Erythroblast (primary cell): ENCODE measurements around the gene SCUBE1.

Source experiments
- GATA1 ChIP-seq: IDR thresholded peaks from 2 replicates; pipeline ENCODE4 v1.6.1; 2011; ENCODE audit warnings: low read depth, mild to moderate bottlenecking, control low read depth, low read length, moderate library complexity
- POLR2A ChIP-seq: IDR thresholded peaks from 2 replicates; pipeline ENCODE4 v1.6.1; 2011; ENCODE audit warnings: mild to moderate bottlenecking, low read length

DNA sequence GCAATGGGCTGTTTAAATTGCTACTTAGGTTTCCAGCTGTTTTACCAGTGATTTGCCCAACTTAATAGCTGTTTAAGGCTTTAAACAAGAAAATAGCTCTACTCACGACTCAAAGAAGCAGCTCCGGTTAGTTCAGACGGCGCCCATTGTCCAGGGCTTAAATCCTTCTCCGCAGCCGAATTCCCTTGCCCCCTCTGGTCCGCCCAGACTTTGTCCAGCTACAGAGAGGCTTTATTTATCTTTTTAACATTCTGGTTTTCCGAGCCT, 20.9 kb upstream of the SCUBE1 start:
- TF ChIP-seq POLR2A (no peak), GATA1 (no peak)
